Anterior cingulate cortex (tissue), 58 donors: ENCODE measurements around the gene ZBED3.

Source experiments
- DNase-seq, 58 donors: peaks; one replicate each; lab custom pipeline; 2025; lab: John Stamatoyannopoulos, UW

Gene ZBED3

DNA sequence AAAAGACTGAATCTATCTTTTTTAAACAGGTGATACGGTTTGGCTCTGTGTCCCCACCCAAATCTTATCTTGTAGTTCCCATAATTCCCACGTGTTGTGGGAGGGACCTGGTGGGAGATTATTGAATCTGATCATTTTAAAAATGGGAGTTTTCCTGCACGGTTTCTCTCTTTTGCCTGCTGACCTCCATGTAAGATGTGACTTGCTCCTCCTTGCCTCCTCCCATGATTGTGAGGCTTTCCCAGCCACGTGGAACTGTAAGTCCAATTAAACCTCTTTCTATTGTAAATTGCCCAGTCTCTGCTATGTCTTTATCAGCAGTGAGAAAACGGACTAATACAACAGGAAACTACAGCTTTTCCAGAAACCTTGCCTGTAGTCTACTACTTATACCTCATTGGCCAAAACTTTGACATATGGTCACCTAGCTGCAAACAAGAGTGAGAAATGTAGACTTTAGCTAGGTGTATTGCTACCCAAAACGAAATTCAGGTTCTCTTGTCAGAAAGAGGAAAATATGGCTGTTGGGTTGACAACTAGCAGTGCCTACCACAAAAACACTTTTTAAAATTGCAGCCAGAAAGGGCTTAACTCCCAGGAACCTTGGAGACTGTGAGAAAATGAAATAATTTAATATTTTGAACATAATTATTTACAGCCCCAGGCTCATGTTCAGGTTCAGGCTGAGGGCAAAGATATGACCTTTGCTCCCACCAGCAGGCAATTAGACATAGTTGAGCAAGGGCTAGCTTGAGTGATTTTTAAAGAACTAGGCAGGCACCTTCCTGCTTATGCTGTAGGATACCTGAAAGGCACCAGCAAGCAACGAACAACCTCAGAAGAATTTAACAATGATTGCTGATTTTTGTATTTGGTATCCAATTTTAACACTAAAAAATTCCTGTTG lies 64.3 kb downstream of the ZBED3 start:
- no peak for DNase-seq
